ENCODE measurements around the gene DEF6. TPM values are rescaled to one million over a fixed set of nuclear protein-coding genes. Genes with fewer than 3 reads are reported as not detected.

The DEF6 gene
- total RNA-seq, 3 donors from 2014 or later = 4.8 to 14.2 (median 14.1) TPM

GRCh38 chr6:35357677-35358076 is 60.1 kb downstream of the DEF6 start:
- DNase-seq (ENCODE audit: low spot score in 2 of 2) = no peak
- TF ChIP-seq POLR2AphosphoS5 (IDR thresholded peaks at IDR 0.05) (no peak), POLR2A (IDR thresholded peaks at IDR 0.05) (no peak), CTCF (IDR thresholded peaks at IDR 0.05) (no peak)
- no peaks in the 10 kb centered on the region for H3K9me3 ChIP-seq
- H3K4me1 ChIP-seq = peaks cover 0 to 12% of the 10 kb centered on the region in 2 donors
- H3K4me3 ChIP-seq = no peak overlapping the region
- no peaks in the 10 kb centered on the region for H3K27me3 ChIP-seq
- H3K36me3 ChIP-seq = peaks cover 3% of the 10 kb centered on the region
- H3K27ac ChIP-seq = no peak overlapping the region
- intact Hi-C loops (cut with DNase I; ENCODE audit: low total_unique reads) = no loop called here

- no peaks in the 10 kb centered on the region for H3K27me3 ChIP-seq
- TF ChIP-seq POLR2A (IDR thresholded peaks at IDR 0.05) (no peak), POLR2AphosphoS5 (IDR thresholded peaks at IDR 0.05) (no peak), CTCF (IDR thresholded peaks at IDR 0.05) (no peak)
- H3K27ac ChIP-seq = peak overlapping the region in 1 of 2 donors; percentile 39
- peaks cover 3% of the 10 kb centered on the region for H3K36me3 ChIP-seq
- DNase-seq (ENCODE audit: low spot score in 2 of 2) = no peak
- no peak overlapping the region for H3K4me3 ChIP-seq
- peaks cover 0 to 12% of the 10 kb centered on the region in 2 donors for H3K4me1 ChIP-seq
- intact Hi-C loops (cut with DNase I; ENCODE audit: low total_unique reads) = no loop called here
- no peaks in the 10 kb centered on the region for H3K9me3 ChIP-seq
Measured at GRCh38 chr6:35358086-35358485, 60.5 kb downstream of the DEF6 start.

- TF ChIP-seq CTCF (IDR thresholded peaks at IDR 0.05) (no peak), POLR2A (IDR thresholded peaks at IDR 0.05) (no peak), POLR2AphosphoS5 (IDR thresholded peaks at IDR 0.05) (no peak)
- Histone ChIP-seq H3K9me3 (no peaks in the 10 kb centered on the region), H3K27me3 (no peaks in the 10 kb centered on the region), H3K36me3 (peaks cover 3% of the 10 kb centered on the region), H3K4me3 (no peak overlapping the region), H3K4me1 (peaks cover 0 to 12% of the 10 kb centered on the region in 2 donors), H3K27ac (peak overlapping the region; percentile 19 to 52)
- DNase-seq (ENCODE audit: low spot score in 2 of 2) = no peak
- intact Hi-C loops (cut with DNase I; ENCODE audit: low total_unique reads) = no loop called here
Measured at GRCh38 chr6:35359346-35359743, 61.7 kb downstream of the DEF6 start.

- no peaks in the 10 kb centered on the region for H3K9me3 ChIP-seq
- H3K27ac ChIP-seq = peak overlapping the region in 1 of 2 donors; percentile 19
- no peak for DNase-seq (ENCODE audit: low spot score in 2 of 2)
Measured at GRCh38 chr6:35359744-35360348, 62.2 kb downstream of the DEF6 start.

More at GRCh38 chr6:35359744-35360348, 62.2 kb downstream of the DEF6 start:
- TF ChIP-seq POLR2AphosphoS5 (IDR thresholded peaks at IDR 0.05) (no peak), CTCF (IDR thresholded peaks at IDR 0.05) (no peak), POLR2A (IDR thresholded peaks at IDR 0.05) (no peak)
- Histone ChIP-seq H3K27me3 (no peaks in the 10 kb centered on the region), H3K4me3 (no peak overlapping the region), H3K4me1 (peaks cover 0 to 12% of the 10 kb centered on the region in 2 donors), H3K36me3 (no peaks in the 10 kb centered on the region)
- intact Hi-C loops (cut with DNase I; ENCODE audit: low total_unique reads) = no loop called here
